ENCODE results near the gene PDE4D. TPM values are rescaled to one million over a fixed set of nuclear protein-coding genes. Genes with fewer than 3 reads are reported as not detected.

PDE4D gene
- polyA plus RNA-seq, 4 donors: 19.4 to 35.9 (median 23.1) TPM

GRCh38 chr5:59249160-59249559 lies 644.4 kb downstream of the PDE4D start:
- no peak for DNase-seq (ENCODE audit: low read depth in 4 of 4, low spot score in 2 of 4)

GRCh38 chr5:59246882-59247281 lies 646.6 kb downstream of the PDE4D start:
- DNase-seq (ENCODE audit: low read depth in 4 of 4, low spot score in 2 of 4): no peak

GRCh38 chr5:59246145-59246869 lies 647.2 kb downstream of the PDE4D start:
- DNase-seq (ENCODE audit: low read depth in 4 of 4, low spot score in 2 of 4): peak in 1 of 4 donors; percentile 17

GRCh38 chr5:59245198-59245597 lies 648.3 kb downstream of the PDE4D start:
- DNase-seq (ENCODE audit: low read depth in 4 of 4, low spot score in 2 of 4): peak in 2 of 4 donors; percentile 23 to 34

- DNase-seq (ENCODE audit: low read depth in 4 of 4, low spot score in 2 of 4): no peak
Observed at GRCh38 chr5:59241552-59241951, 652.0 kb downstream of the PDE4D start.

GRCh38 chr5:59241119-59241518 lies 652.4 kb downstream of the PDE4D start:
- DNase-seq (ENCODE audit: low read depth in 4 of 4, low spot score in 2 of 4): no peak

GRCh38 chr5:59238126-59238902 lies 655.2 kb downstream of the PDE4D start:
- no peak for DNase-seq (ENCODE audit: low read depth in 4 of 4, low spot score in 2 of 4)

GRCh38 chr5:59236986-59237385 lies 656.5 kb downstream of the PDE4D start:
- no peak for DNase-seq (ENCODE audit: low read depth in 4 of 4, low spot score in 2 of 4)

- DNase-seq (ENCODE audit: low read depth in 4 of 4, low spot score in 2 of 4): no peak
Observed at GRCh38 chr5:59236448-59236847, 657.1 kb downstream of the PDE4D start.

GRCh38 chr5:59234236-59234635 lies 659.3 kb downstream of the PDE4D start:
- DNase-seq (ENCODE audit: low read depth in 4 of 4, low spot score in 2 of 4): no peak

- no peak for DNase-seq (ENCODE audit: low read depth in 4 of 4, low spot score in 2 of 4)
Observed at GRCh38 chr5:59231221-59231931, 662.1 kb downstream of the PDE4D start.

GRCh38 chr5:59222687-59223511 lies 670.6 kb downstream of the PDE4D start:
- DNase-seq (ENCODE audit: low read depth in 4 of 4, low spot score in 2 of 4): no peak

GRCh38 chr5:59221769-59222168 lies 671.8 kb downstream of the PDE4D start:
- no peak for DNase-seq (ENCODE audit: low read depth in 4 of 4, low spot score in 2 of 4)

- DNase-seq (ENCODE audit: low read depth in 4 of 4, low spot score in 2 of 4): no peak
Observed at GRCh38 chr5:59218424-59219045, 675.0 kb downstream of the PDE4D start.

GRCh38 chr5:59216841-59217240 lies 676.7 kb downstream of the PDE4D start:
- DNase-seq (ENCODE audit: low read depth in 4 of 4, low spot score in 2 of 4): no peak

- no peak for DNase-seq (ENCODE audit: low read depth in 4 of 4, low spot score in 2 of 4)
Observed at GRCh38 chr5:59212596-59212995, 680.9 kb downstream of the PDE4D start.

GRCh38 chr5:59209758-59210359 lies 683.7 kb downstream of the PDE4D start:
- no peak for DNase-seq (ENCODE audit: low read depth in 4 of 4, low spot score in 2 of 4)

- no peak for DNase-seq (ENCODE audit: low read depth in 4 of 4, low spot score in 2 of 4)
Observed at GRCh38 chr5:59208474-59208873, 685.1 kb downstream of the PDE4D start.

GRCh38 chr5:59207401-59207800 lies 686.1 kb downstream of the PDE4D start:
- no peak for DNase-seq (ENCODE audit: low read depth in 4 of 4, low spot score in 2 of 4)

- DNase-seq (ENCODE audit: low read depth in 4 of 4, low spot score in 2 of 4): no peak
Observed at GRCh38 chr5:59206132-59206581, 687.4 kb downstream of the PDE4D start.

All from left renal cortex interstitium (tissue), 4 donors.